GM18520 (cell line): ENCODE data around the gene DNAH8.

Source experiments
- ATAC-seq: cut with Tn5 transposase; IDR thresholded peaks from one replicate; pipeline ENCODE4 v1.9.1; 2021; ENCODE audit not compliant: unreplicated experiment

Gene DNAH8

GRCh38 chr6:38957426-38957825, 242.3 kb downstream of the DNAH8 start:
- ATAC-seq: no peak

GRCh38 chr6:38959138-38959537, 244.0 kb downstream of the DNAH8 start:
- ATAC-seq: no peak

- ATAC-seq: no peak
Measured at GRCh38 chr6:38968702-38969149, 253.6 kb downstream of the DNAH8 start.

- ATAC-seq: no peak
Measured at GRCh38 chr6:38973178-38974057, 258.3 kb downstream of the DNAH8 start.

GRCh38 chr6:38974389-38975151, 259.5 kb downstream of the DNAH8 start:
- ATAC-seq: no peak

- ATAC-seq: no peak
Measured at GRCh38 chr6:38975621-38976049, 260.5 kb downstream of the DNAH8 start.

- ATAC-seq: no peak
Measured at GRCh38 chr6:38976051-38976450, 260.9 kb downstream of the DNAH8 start.

GRCh38 chr6:38976801-38977500, 261.8 kb downstream of the DNAH8 start:
- ATAC-seq: no peak

GRCh38 chr6:38978139-38978704, 263.1 kb downstream of the DNAH8 start:
- no peak for ATAC-seq

- no peak for ATAC-seq
Measured at GRCh38 chr6:38982470-38982869, 267.4 kb downstream of the DNAH8 start.

- ATAC-seq: no peak
Measured at GRCh38 chr6:38984723-38985122, 269.6 kb downstream of the DNAH8 start.

GRCh38 chr6:38985839-38986238, 270.7 kb downstream of the DNAH8 start:
- ATAC-seq: no peak

GRCh38 chr6:38987503-38987902, 272.4 kb downstream of the DNAH8 start:
- no peak for ATAC-seq

GRCh38 chr6:38988736-38989449, 273.8 kb downstream of the DNAH8 start:
- ATAC-seq: no peak

- no peak for ATAC-seq
Measured at GRCh38 chr6:38990475-38990874, 275.4 kb downstream of the DNAH8 start.

GRCh38 chr6:38996676-38997075, 281.6 kb downstream of the DNAH8 start:
- ATAC-seq: no peak

GRCh38 chr6:38997128-38997761, 282.1 kb downstream of the DNAH8 start:
- no peak for ATAC-seq

- no peak for ATAC-seq
Measured at GRCh38 chr6:39003072-39003471, 288.0 kb downstream of the DNAH8 start.

GRCh38 chr6:39003492-39003891, 288.4 kb downstream of the DNAH8 start:
- no peak for ATAC-seq

- no peak for ATAC-seq
Measured at GRCh38 chr6:39004801-39005200, 289.7 kb downstream of the DNAH8 start.
